HG03378 (cell line): Measurements from ENCODE around the gene ACSF3.
"Not testable (repeated sequence)": the region's sequence is repeated elsewhere in the genome, so short reads cannot be mapped to it uniquely, and the experiment has no call there.

Source experiments
- ATAC-seq: cut with Tn5 transposase; IDR thresholded peaks from one replicate; pipeline ENCODE4 v1.9.1; 2021; ENCODE audit warnings: mild to moderate bottlenecking, moderate library complexity; ENCODE audit not compliant: unreplicated experiment

The ACSF3 gene

DNA sequence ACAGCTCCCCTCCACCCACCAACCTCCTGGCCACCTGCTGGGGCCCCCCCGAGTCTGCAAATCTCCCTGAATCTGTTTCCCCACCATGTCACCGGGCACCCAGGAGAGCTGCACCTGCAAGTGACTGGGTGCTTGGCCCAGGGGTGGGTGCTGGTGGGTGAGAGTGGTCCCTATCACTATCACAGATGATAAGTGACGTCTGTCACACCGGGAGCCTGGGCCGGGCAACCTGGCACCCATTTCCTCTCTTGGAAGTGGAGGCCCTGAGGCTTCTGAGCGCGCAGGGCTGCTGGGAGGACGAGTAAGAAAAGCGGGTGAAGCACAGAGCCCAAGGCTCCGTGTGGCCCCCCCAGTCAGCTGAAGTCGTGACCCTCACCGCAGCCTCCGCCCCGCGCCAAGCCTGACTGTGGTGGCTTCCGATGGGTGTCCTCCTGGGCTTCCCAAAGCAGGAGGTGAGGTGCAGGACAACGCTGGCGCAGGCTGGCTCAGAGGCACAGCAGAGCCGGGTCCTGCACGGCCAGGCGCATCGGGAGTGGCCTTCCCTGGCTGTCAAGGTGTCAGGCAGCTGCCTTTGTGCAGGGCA lies 21.0 kb upstream of the ACSF3 start:
- no peak for ATAC-seq

DNA sequence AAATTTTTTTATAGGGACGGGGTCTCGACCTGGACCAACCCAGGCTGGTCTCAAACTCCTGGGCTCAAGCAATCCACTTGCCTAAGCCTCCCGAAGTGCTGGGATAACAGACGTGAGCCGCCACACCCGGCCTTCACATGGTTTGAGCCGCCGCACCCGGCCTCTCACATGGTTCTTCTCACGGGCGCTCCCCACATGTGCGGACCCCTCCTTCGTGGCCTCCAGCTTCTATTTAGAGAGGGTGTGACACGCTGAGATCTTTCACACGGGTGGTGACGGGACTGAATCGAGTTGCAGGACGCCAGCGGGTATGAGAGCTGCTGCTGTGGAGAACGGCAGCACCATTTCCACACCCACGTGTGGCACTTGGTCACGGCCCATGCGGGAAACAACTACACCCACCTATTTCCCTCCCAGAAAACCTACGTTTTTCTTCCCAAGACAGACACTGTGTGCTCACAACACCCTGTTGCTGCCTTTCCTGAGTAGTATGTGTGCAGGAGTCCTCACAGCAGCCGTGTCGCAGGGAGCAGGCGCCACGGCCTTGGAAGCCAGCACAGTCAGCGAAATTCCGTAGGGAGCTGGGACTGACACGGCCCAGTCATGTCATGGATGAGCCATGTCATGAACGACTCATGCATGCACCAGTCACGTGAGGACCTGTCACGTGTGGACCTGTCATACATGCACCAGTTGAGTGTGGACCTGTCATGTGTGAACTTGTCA lies 20.1 kb upstream of the ACSF3 start:
- ATAC-seq: no peak

DNA sequence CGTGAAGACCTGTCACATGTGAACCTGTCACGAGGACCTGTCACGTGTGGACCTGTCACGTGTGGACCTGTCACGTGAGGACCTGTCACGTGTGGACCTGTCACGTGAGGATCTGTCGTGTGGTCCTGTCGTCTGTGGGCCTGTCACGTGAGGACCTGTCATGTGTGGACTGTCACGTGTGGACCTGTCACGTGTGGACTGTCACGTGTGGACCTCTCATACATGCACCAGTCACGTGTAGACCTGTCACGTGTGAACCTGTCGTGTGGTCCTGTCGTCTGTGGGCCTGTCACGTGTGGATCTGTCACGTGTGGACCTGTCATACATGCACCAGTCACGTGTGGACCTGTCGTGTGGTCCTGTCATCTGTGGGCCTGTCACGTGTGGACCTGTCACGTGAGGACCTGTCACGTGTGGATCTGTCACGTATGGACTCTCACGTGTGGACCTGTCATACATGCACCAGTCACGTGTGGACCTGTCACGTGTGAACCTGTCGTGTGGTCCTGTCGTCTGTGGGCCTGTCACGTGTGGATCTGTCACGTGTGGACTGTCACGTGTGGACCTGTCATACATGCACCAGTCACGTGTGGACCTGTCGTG lies 19.5 kb upstream of the ACSF3 start:
- not testable (repeated sequence) for ATAC-seq

DNA sequence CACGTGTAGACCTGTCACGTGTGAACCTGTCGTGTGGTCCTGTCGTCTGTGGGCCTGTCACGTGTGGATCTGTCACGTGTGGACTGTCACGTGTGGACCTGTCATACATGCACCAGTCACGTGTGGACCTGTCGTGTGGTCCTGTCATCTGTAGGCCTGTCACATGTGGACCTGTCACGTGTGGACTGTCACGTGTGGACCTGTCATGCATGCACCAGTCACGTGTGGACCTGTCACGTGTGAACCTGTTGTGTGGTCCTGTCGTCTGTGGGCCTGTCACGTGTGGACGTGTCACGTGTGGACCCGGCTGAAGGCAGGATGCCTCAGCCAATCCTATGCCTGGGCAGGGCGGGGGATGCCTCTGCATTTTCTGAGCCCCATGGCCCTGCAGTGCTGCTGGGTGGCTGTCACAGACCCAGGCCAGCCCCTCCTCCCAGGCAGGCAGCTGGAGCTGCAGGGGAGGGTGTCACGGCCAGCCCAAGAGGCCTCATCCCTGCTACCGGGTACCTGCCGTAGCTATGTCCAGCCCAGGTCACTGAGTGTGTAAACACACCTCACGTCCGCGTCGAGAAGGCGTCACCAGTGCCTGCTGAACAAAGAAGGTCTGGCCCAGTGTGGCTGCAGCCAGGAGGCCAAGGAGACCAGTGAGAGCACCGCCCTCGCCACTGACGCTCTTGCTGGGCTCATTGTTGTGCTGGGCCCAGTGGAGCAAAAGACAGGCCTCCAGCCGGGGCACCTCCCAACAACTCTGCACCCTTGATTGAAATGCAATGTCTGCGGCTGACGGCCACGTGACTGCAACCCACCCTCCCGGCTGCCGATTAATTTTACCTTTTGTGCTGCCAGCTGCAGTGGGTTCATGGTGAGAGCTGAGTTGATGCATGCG lies 18.6 kb upstream of the ACSF3 start:
- ATAC-seq: no peak

DNA sequence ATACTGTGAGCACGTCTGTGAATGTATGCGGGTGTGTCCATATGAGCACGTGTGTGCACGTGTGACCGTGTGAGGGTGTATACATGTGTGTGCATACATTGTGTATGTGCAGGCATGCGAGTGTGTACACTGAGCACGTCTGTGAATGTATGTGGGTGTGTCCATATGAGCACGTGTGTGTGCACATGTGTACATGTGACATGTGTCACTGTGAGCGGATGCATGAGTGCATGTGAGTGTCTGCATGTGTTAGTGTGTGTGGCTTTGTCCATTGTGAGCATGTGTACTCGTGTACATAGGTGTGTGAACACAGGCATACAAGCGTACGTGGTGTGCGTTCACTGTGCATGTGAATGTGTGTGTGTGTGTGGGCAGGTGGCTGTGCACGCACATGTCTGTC lies 17.5 kb upstream of the ACSF3 start:
- ATAC-seq: no peak

DNA sequence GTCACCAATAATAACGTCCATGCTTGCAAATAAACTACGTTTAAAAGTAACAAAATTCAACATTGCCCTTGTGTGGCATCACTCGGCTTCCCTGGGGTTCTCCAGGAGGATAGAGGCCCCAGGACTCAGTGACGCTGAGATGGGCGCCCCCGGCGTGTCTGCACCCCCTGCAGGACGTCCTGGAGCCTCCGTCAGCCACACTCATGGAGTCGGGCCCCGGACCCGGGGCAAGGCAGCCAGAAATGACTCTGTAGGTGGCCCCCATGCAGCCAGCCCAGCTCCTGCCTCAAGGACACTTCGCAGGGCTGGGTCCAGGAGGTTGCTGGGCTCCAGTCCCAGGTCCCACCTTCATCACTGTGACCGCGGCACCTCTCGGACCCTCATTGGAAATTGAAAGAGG lies 16.6 kb upstream of the ACSF3 start:
- no peak for ATAC-seq

DNA sequence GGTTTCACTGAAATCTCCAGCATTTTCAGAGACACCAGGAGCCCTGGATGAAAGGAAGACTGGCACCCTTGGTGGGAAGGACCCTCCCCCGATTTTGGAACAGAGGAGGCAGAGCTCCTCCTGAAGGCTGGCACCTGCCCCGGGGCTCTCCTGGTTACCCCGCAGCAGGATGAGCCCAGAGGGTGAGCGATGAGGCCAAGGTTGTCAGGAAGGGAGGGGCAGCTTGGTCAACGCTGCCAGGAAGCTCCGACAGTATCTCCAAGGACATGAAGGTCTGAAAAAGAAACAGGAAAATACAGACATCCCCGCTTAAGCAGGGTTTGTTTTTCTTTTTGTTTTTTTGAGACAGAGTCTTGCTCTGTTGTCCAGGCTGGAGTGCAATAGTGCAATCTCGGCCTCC lies 15.5 kb upstream of the ACSF3 start:
- ATAC-seq: no peak

DNA sequence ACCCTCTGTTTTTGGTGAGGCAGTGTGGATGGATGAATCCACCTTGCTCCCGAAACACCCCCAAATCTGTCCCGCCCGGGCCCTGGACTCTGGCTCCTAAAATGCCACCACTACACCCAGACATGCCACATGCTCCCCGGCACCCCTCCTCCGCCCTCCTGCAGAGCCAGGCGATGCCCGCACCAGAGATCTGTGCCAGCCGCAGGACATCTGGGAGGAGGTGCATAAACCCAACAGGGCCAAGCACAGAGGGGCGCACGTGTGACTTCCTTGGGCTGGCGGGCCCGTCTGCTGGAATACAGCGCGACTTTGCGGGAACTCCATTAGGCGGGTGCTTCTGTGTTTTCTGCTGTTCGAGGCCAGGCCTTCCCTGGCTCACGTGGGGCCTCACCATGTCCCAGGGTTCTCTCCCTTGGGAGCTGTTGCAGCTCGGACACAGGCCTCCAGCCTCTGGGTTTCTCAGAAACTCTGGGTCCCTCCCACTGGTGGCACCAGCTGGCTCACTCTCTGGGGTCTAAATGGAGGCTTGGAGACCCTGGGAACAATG lies 14.1 kb upstream of the ACSF3 start:
- no peak for ATAC-seq

DNA sequence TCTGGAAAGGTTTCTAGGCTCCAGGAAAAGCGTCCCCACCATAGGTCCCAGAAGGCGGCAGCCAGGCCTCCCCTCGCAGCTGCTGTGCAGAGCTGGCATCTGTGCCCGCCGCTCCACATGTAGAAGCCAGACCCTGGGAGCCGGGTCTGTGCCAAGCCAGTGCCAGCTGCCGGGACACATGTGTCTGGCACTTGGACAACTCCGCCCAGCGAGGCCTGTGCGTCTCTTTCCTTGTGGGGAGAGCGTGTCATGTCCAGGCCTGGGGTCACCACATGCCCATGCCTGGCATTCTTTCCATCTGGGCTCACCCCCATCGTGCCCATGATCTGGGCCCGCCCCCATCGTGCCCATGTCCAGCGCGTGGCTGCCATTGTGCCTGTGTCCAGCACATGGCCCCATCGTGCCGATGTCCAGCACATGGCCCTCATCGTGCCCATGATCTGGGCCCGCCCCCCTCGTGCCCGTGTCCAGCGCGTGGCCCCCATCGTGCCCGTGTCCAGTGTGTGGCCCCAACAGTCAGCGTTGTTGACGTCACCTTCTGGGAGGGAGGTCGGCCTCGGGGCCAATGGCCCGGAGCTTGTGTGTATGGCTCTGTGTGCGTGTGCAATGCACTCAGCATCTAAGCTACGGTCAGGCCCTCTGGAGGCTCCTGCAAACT lies 13.3 kb upstream of the ACSF3 start:
- no peak for ATAC-seq

DNA sequence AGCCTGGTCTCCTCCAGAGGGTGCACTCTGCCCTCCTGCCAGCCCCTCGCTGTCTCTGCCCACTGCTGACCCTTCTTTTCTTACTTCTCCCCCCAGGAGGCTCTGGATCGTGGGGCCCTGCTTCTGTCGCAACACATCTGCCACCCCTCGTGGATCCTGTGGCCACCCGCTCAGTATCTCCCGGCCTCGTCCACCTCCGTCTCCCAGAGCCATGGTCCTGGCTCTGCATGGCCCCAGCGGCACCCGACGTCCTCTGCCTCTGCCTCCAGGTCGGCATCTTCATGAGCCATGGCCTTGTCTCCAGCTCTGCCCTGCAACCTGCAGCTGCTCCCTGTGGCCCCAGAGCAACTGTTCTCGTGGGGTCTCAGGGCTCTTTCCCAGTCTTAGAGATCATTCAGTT lies 12.1 kb upstream of the ACSF3 start:
- no peak for ATAC-seq

DNA sequence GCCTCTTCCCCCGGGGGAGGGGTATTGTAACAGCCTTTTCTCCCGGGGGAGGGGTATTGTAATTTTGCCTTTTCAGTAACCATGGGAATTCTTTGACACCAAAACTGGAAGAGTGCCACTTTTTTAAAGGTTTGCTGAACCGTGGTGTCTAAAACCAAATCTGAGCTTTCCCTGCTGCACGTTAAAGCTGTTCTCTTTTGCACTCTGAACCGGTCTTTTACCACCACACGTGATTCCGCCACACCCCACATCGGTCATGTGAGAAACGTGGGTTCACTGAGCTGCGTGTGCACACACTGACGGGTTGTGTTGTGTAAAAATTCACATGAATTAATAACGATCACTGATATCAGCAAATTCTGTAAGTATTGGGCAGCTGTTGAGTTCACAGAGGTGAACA lies 9.2 kb upstream of the ACSF3 start:
- no peak for ATAC-seq

DNA sequence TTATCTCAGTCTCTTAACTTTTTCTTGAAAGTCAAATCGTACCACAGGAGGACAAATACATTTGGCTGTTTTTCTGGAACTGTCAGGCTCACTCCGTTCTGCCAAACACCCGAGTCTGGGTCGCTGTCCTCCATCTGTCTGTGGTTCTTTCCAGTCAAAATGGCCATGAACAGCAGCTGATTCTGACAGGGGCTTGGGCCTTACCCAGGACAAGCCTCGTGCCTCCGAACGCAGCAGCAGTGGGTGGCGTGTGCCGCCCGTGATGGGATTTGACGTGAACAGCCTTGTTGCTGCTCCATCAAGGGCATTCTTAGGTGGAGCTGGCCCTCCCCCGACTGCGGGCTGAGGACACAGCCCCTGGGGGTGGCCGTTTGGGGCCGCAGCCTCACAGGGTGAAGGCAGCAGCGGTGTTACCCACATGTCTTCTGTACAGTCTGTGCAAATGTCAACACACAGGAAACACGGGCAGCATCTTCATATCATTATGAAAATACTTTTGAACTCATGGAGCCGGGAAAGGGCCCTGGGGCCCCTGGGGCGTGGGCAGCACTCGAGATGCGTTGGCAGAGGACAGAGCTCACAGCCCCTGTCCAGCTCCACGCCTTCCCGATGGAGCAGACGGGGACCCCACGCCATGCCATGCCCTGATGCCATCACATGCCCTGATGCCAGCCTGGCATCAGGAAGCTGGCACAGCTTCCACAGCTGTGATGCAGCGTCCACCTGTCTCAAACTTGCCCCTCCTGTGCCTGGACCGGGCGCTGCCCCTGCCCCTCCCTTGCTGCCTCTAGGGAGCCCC lies 8.6 kb upstream of the ACSF3 start:
- ATAC-seq: no peak

DNA sequence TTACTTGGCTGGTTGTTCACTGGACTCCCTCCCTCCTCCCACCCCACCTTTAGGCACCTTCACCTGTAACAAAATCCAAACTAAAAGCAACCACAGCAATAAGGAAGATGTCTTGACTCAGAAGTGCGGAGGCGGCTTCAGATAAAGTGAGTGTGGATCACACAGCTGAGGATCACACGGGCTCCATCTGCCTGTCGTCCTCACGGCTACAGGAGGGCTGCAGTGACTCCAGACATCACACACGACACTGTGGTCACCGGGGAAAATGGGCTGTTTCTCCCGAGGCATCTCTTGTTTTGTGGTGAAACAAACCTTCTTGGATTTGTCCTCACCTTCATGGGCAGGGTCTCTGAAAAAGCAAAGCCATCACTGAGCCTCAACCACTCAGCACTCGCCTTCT lies 7.9 kb upstream of the ACSF3 start:
- no peak for ATAC-seq

DNA sequence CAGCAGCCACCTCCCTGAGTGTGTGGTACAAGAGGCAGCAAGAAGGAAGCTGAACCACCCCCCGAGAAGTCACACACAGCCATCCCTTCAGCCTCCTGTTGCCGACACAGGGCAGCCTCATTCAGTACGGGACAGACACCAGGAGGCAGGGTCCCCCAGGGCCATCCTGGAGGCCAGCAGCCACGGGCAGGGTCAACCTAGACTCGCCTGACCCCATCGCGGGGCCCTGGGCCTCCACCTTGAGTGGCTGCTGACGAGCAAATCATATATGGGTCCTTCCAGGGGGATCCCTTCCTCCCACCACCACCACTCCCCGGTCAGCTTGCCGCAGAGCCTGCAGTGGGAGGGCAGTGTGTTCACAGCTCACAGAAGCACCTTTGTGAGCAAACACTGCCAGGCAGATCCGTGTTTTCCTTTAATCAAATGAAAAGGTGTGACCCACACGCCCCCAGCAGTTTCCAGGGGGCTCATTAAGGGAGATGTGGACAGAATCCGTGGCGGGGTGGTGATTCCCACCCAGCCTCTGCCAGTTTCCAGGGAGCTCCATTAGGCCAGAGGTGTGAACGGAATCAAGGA lies 5.6 kb upstream of the ACSF3 start:
- no peak for ATAC-seq

DNA sequence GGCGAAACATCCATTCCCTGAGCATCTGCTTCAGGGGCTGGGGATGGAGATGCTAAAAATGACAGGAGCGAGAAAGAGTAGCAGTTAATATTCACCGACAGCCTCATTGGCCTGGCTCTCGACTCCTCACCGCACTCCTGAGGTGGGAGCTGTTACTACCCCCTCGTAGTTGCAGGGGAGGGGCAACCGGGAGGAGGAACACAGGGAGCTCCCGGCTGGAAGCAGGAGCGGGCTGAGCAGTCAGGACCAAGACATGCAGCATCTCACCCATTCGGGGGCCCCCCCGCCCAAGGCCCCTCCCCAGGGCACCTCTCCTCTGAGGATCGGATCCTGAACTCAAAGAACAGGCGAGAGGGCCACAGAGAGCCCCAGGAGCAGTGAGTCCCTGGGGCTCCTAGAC lies 4.5 kb upstream of the ACSF3 start:
- ATAC-seq: no peak

DNA sequence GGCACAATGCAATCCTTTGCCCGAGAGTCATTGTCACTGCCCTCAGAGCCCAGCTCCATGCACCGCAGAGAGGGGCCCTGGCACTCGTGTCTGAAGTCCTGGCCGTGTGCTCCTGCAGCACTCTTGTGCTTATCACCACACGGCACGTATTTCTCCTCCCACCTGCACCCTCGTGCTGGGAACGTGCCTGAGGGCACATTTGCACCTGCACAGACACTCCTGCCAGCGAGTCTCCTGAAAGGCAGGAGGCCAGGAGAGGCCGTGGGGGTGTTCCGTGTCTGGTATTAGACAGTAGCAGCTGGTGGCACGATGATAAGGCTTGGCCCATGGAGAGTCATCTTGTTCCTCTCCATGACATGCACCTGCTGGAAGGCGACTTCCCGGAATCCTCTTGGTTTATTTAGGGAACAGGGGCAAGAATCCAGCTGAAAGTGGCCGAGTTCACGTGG lies 3.4 kb upstream of the ACSF3 start:
- ATAC-seq: no peak

DNA sequence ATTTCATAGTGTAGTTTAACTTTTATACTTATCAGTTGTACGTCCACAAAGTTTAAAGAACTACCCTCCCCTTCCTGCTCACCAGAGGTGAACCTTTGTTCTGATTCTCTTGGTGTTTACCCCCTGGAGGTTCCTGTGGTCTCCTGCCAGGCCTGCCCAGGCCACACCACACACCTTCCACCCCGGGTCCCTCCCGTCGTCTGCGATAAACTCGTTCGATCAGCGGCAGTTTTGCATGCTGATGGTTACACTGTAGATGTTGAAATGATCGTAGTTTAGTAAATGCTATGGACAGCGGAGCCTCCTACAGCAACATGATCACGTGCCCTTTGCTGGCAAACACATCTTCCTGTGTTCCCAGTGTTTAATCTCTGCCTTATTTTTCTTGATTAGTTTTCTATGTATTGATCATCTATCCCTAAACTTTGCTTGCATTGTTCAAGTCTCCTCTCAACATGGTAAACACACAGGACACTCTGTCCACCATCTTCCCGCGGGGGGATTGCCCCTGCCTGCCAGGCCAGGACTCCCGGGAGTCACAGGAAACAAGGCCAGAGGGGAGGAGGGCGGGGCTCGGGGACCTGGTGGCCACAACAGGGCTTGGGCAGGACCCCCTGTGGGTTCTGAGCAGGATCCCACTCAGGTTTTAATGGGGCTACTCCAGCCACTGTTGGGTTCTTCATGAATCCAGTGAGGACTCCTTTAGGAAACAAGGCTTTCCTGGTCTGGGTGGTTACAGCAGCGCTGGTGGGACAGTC lies 2.8 kb upstream of the ACSF3 start:
- ATAC-seq: no peak

DNA sequence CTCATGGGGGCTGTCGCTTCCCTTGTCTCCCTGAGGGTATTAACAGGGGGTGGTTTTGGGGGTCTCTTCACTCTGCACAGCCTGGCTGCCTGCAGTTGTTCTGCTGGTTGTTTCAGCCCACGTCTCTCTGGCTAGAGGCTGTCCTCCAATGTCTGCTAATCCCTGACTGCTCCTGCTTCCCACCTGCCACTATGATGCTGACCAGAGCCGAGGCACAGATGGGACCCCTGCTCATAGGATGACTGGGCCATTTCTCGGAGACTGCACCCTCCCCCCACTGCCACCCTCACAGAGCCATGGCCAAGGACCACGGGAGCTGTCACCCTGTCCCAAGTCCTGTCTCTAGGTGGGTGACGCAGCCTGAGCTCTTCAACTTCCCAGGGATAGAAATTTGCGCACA lies 1.6 kb upstream of the ACSF3 start:
- ATAC-seq: no peak

DNA sequence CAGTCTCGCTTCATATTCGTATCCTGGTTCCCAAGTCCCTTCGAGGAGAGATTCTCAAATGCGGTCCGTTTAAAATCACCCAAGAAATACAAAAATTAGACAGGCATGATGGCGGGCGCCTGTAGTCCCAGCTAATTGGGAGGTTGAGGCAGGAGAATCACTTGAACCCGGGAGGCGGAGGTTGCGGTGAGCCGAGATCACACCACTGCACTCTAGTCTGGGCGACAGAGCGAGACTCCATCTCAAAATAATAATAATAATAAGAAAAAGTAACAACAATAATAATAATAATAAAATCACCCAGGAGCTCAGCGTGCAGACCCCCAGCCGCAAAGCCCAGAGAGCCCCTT lies 425 bp upstream of the ACSF3 start:
- ATAC-seq: not testable (repeated sequence)
